Mesothelial cell of epicardium (in vitro differentiated cells): ENCODE results near the gene PDLIM4. TPM values are rescaled to one million over a fixed set of nuclear protein-coding genes. Genes with fewer than 3 reads are reported as not detected.

Source experiments
- DNase-seq, 2 experiments: peaks; one replicate each; pipeline ENCODE4 v3.0.0; 2021; ENCODE audit warnings: low spot score in 2 of 2; ENCODE audit not compliant: unreplicated experiment in 2 of 2
- H3K27ac Mint-ChIP-seq: 2 replicates; pipeline ENCODE4 v1.8.0; 2021; ENCODE audit warnings: mixed read lengths
- H3K27me3 Mint-ChIP-seq: 2 replicates; pipeline ENCODE4 v1.8.0; 2021; ENCODE audit warnings: low read depth, mixed read lengths
- H3K36me3 Mint-ChIP-seq: 2 replicates; pipeline ENCODE4 v1.8.0; 2021; ENCODE audit warnings: mixed read lengths
- H3K4me1 Mint-ChIP-seq: 2 replicates; pipeline ENCODE4 v1.8.0; 2021; ENCODE audit warnings: mixed read lengths
- H3K4me3 Mint-ChIP-seq: 2 replicates; pipeline ENCODE4 v1.8.0; 2021; ENCODE audit warnings: mild to moderate bottlenecking, moderate library complexity, mixed read lengths
- H3K9me3 Mint-ChIP-seq: 2 replicates; pipeline ENCODE4 v1.8.0; 2021; ENCODE audit warnings: mixed read lengths
- total RNA-seq: library from RNA; stranded (reverse); gene quantifications from 3 replicates; pipeline ENCODE4 v1.2.1, GENCODE V29; 2021
- TF ChIP-seq, protein P1 (sequence below): fragments of 200-600 bp; sonication (generic); IDR thresholded peaks from one replicate; pipeline ENCODE4 v1.5.0; 2021; ENCODE audit warnings: antibody characterized with exemption; ENCODE audit not compliant: unreplicated experiment

Gene PDLIM4
- total RNA-seq, 1 donor from 2014 or later, result 50.7 TPM

DNA sequence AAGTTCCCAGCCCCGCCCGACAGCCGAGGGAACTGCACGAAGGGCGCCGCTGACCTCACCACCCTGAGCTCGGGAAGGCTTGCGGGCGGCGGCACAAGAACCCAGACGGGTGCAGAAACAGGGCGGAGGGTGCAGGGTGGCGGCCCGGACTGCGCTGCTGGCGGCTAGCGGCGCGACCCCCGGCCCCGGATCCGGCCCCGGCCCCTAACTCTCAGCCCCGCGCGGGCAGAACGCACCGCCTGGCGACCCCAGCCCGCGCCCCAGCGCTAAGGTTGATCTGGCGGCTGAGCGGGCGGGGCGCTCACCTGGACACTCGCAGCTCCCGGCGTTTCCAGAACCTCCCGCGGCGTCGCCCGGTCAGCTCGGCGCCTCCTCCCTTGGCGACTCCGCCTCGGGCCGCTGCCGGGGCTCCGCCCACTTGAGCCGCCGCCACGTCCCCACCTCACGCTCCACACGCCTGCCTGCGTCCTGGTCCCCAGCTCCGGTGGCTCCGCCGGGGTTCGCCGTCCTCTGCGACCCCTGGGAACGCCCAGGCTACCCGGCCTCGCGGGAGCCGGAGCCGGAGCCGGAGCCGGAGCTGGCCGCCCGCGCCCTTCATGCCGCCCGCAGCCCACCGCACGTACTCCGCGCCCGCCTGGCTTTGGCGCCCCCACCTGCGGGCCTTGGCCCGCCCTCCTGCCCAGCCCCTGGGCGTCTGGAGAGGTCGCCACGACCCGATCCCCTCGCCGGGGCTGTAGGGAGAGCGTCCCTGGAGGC is 29.8 kb upstream of the PDLIM4 start, which contains the start of gene P4HA2:
Gene P4HA2 (minus strand): TSS at position 369 of the 756 bp plus-strand sequence. CDS start 9,227 bp downstream, outside the sequence.
- TF ChIP-seq, protein P1, sequence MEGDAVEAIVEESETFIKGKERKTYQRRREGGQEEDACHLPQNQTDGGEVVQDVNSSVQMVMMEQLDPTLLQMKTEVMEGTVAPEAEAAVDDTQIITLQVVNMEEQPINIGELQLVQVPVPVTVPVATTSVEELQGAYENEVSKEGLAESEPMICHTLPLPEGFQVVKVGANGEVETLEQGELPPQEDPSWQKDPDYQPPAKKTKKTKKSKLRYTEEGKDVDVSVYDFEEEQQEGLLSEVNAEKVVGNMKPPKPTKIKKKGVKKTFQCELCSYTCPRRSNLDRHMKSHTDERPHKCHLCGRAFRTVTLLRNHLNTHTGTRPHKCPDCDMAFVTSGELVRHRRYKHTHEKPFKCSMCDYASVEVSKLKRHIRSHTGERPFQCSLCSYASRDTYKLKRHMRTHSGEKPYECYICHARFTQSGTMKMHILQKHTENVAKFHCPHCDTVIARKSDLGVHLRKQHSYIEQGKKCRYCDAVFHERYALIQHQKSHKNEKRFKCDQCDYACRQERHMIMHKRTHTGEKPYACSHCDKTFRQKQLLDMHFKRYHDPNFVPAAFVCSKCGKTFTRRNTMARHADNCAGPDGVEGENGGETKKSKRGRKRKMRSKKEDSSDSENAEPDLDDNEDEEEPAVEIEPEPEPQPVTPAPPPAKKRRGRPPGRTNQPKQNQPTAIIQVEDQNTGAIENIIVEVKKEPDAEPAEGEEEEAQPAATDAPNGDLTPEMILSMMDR, result peak; percentile 15
- H3K4me3 Mint-ChIP-seq, result peak within 1 kb of the TSS; percentile 70
- H3K4me1 Mint-ChIP-seq, result peaks cover 48% of the 10 kb centered on the region
- no peaks in the 10 kb centered on the region for H3K9me3 Mint-ChIP-seq
- peak; percentile 42 to 76 for DNase-seq
- H3K36me3 Mint-ChIP-seq, result no peaks in the 10 kb centered on the region
- H3K27me3 Mint-ChIP-seq, result peaks cover 8% of the 10 kb centered on the region
- H3K27ac Mint-ChIP-seq, result peak within 1 kb of the TSS; percentile 64

DNA sequence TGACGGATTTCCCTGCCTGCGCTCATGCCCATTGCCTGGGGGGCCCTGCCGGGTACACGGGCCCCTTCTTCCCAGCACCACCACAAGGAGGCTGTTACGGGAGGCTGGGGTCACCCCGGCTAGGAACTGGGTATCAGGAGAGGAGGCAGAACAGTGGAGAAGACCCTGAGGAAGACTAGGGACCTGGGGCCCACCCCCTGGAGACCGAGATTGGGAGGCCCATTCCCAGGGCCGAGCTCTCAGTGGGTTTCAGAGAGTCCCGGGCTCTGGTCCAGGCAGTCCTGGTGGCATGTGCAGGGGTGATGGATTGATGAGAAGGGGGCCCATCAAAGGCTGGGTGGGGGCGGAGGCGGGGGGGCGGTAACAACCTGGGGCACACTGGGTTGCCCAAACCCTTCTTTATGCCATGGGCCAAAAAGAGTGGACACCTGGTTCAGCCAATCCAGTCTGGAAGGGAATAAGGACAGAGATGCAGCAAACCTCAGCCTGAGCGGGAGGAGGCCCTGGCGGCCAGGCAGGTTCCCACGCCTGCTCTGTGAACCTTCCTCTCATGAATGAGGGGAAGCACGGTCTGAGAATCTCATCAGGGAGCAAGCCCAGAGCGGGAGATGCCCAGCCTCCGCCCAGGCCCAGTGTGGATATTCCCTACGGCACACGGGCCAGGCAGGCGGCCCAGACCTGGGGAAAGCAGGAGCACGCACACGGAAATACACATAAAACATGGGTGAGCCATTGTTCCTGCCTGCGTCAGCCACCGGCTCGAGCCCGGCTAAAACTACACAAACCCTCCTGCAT is 29.1 kb upstream of the PDLIM4 start:
- H3K4me1 Mint-ChIP-seq, result peaks cover 46% of the 10 kb centered on the region
- peak overlapping the region; percentile 52 for H3K27ac Mint-ChIP-seq
- peaks cover 9% of the 10 kb centered on the region for H3K27me3 Mint-ChIP-seq
- peak in 1 of 2 experiments; percentile 33 for DNase-seq
- peak overlapping the region; percentile 56 for H3K4me3 Mint-ChIP-seq
- TF ChIP-seq, protein P1, result no peak
- no peaks in the 10 kb centered on the region for H3K36me3 Mint-ChIP-seq
- H3K9me3 Mint-ChIP-seq, result no peaks in the 10 kb centered on the region

DNA sequence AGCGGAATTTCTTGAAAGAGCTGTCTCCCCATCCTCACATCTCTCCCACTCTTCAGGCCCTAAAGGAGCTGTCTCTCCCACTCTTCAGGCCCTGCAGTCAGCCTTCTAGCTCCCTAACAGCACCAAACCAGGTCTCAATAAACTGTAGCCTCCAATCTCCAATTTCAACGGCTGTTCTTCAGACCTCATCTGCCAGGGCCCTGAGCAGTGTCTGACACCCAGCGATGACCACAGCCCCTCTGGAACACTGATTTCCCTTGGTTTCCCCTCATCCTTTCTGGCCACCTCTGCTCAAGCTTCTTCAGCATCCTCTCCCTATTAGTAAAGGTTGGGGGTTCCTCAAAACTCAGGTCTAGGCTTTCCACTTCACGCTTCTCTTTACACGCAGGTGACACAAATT is 28.3 kb upstream of the PDLIM4 start:
- Mint-ChIP-seq H3K4me3 (peak overlapping the region; percentile 56), H3K27ac (peak overlapping the region; percentile 4), H3K27me3 (peaks cover 9% of the 10 kb centered on the region), H3K9me3 (no peaks in the 10 kb centered on the region), H3K4me1 (peaks cover 38% of the 10 kb centered on the region), H3K36me3 (no peaks in the 10 kb centered on the region)
- TF ChIP-seq, protein P1, result no peak
- peak in 1 of 2 experiments; percentile 1 for DNase-seq

DNA sequence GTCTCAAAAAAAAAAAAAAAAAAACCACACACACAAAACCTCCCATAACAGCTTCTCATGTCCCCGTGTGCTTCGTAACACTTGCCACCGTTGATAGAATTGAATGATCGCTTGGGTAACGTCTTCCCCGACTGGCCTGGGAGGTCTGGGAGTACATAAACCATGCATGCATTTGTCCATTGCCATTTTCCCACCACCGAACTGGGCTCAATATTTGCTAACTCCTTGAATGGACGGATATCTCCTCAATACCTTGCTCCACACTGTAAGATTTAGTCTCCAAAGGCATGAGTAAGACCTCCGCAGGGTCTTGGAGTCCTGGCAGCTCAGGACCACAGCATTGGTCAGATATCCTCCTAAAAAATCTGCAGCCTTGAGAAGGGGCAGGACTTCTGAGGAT is 26.6 kb upstream of the PDLIM4 start:
- TF ChIP-seq, protein P1, result no peak
- H3K9me3 Mint-ChIP-seq, result no peaks in the 10 kb centered on the region
- H3K36me3 Mint-ChIP-seq, result no peaks in the 10 kb centered on the region
- H3K27me3 Mint-ChIP-seq, result peaks cover 9% of the 10 kb centered on the region
- H3K4me1 Mint-ChIP-seq, result peaks cover 22% of the 10 kb centered on the region
- H3K4me3 Mint-ChIP-seq, result no peak overlapping the region
- no peak for DNase-seq
- no peak overlapping the region for H3K27ac Mint-ChIP-seq

DNA sequence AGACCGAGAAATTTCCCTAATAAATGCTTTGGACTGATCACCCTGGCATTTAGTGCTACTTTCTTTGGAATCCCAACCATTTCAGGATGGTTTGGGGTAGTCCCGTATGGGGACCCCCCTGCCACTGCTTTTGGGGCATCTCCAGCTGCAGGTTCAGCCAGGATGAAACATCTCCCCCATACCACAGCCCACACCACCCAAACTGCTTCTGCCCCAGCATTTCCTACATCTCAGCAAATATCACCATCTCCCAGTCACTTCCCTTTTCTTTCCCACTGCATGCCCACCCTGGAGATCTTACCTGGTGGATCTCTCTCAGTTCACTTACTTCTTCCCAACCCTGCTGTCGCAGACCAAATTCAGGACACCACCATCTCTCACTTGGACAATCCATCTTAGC is 25.0 kb upstream of the PDLIM4 start:
- TF ChIP-seq, protein P1, result no peak
- Mint-ChIP-seq H3K36me3 (no peaks in the 10 kb centered on the region), H3K4me1 (peaks cover 9% of the 10 kb centered on the region), H3K9me3 (no peaks in the 10 kb centered on the region), H3K4me3 (no peak overlapping the region), H3K27ac (no peak overlapping the region), H3K27me3 (peaks cover 9% of the 10 kb centered on the region)
- no peak for DNase-seq
